GM12878 (cell line): ENCODE data around the gene IRF4. TPM values are rescaled to one million over a fixed set of nuclear protein-coding genes. Genes with fewer than 3 reads are reported as not detected.

Source experiments
- ATAC-seq: fragments of 200-7000 bp; cut with Tn5 transposase; 3 replicates; pipeline ENCODE4 v1.9.1; 2020; ENCODE audit warnings: mild to moderate bottlenecking, moderate library complexity
- BruUV-seq: library from RNA; stranded (reverse); fragments of 400-500 nt; replicated peaks from 2 replicates; lab custom pipeline; 2021; lab: Mats Ljungman, UMichigan
- CTCF ChIA-PET: fragments of 300-600 bp; sonication (Branson Sonifier 250); formaldehyde crosslinking; extraction: SDS; loops from one replicate; lab custom pipeline; 2021; ENCODE audit warnings: inconsistent platforms; lab: Yijun Ruan, JAX
- POLR2A ChIA-PET: fragments of 350-600 bp; formaldehyde crosslinking; extraction: SDS; loops from one replicate; lab custom pipeline; 2021; ENCODE audit warnings: inconsistent platforms; lab: Charles Lee
- RAD21 ChIA-PET: fragments of 300-600 bp; sonication (Branson Sonifier 250); formaldehyde crosslinking; loops from one replicate; lab custom pipeline; 2023; ENCODE audit warnings: antibody characterized with exemption; ENCODE audit not compliant: unreplicated experiment; lab: Charles Lee
- SMC1A ChIA-PET: fragments of 300-600 bp; sonication (Branson Sonifier 250); formaldehyde crosslinking; loops from one replicate; lab custom pipeline; 2023; ENCODE audit not compliant: unreplicated experiment, uncharacterized antibody; lab: Charles Lee
- DNase-seq: peaks from one replicate; pipeline ENCODE4 v3.0.0-alpha.2; 2011; ENCODE audit warnings: low read depth, low spot score
- FAIRE-seq: peaks from 3 replicates; lab custom pipeline; 2011; peaks lifted over from hg19 to GRCh38; lab: Jason Lieb, UNC
- H2AFZ ChIP-seq: 2 replicates; pipeline ENCODE4 v1.6.0; 2011; ENCODE audit warnings: low read depth, low read length, control low read depth; ENCODE audit not compliant: control insufficient read depth
- H3K27ac ChIP-seq: 2 replicates; pipeline ENCODE4 v1.5.1; 2011; ENCODE audit warnings: control low read depth; ENCODE audit not compliant: control insufficient read depth, insufficient read depth
- H3K27me3 ChIP-seq, 2 experiments: replicated peaks in 1 of 2; 2 replicates each; pipeline versions ENCODE4 v1.6.0 to v1.6.1; 2011; ENCODE audit warnings: low read length in 1 of 2; ENCODE audit not compliant: control insufficient read depth in 2 of 2, insufficient read depth in 2 of 2
- H3K36me3 ChIP-seq, 2 experiments: 2 replicates each; pipeline ENCODE4 v1.5.1; 2011; ENCODE audit warnings: low read length in 1 of 2; ENCODE audit not compliant: control insufficient read depth in 2 of 2, insufficient read depth in 2 of 2
- H3K4me1 ChIP-seq: 2 replicates; pipeline ENCODE4 v1.6.1; 2011; ENCODE audit warnings: mild to moderate bottlenecking, low read length, moderate library complexity, mixed read lengths; ENCODE audit not compliant: control insufficient read depth, insufficient read depth
- H3K4me2 ChIP-seq: 2 replicates; pipeline ENCODE4 v1.6.0; 2011; ENCODE audit warnings: control low read depth; ENCODE audit not compliant: control insufficient read depth, insufficient read depth
- H3K4me3 ChIP-seq: fragments of 200-600 bp; sonication (generic); 2 replicates; pipeline ENCODE4 v1.5.1; 2016
- H3K79me2 ChIP-seq: 2 replicates; pipeline ENCODE4 v1.6.0; 2011; ENCODE audit warnings: low read length; ENCODE audit not compliant: control insufficient read depth, insufficient read depth
- H3K9ac ChIP-seq: 2 replicates; pipeline ENCODE4 v1.8.0; 2011; ENCODE audit warnings: low read length, control low read depth, mixed read lengths; ENCODE audit not compliant: control insufficient read depth, insufficient read depth
- H3K9me3 ChIP-seq: replicated peaks from 3 replicates; pipeline ENCODE4 v1.5.1; 2011; ENCODE audit warnings: mild to moderate bottlenecking, low read length; ENCODE audit not compliant: control insufficient read depth, insufficient read depth
- H4K20me1 ChIP-seq: 2 replicates; pipeline ENCODE4 v1.6.0; 2011; ENCODE audit not compliant: control insufficient read depth, insufficient read depth
- ASH2L ChIP-seq: fragments of 300-600, 200-600 bp; sonication (generic); IDR thresholded peaks from 2 replicates; pipeline ENCODE4 v1.6.1; 2017; ENCODE audit warnings: low read depth, mild to moderate bottlenecking, borderline replicate concordance
- BACH1 ChIP-seq: fragments of 450-650 bp; IDR thresholded peaks from 2 replicates; pipeline ENCODE4 v1.6.1; 2017; ENCODE audit warnings: mild to moderate bottlenecking, borderline replicate concordance
- FOXK2 ChIP-seq: fragments of 450-650 bp; IDR thresholded peaks from 2 replicates; pipeline ENCODE4 v1.6.1; 2017; ENCODE audit warnings: mild to moderate bottlenecking, moderate library complexity
- HDAC6 ChIP-seq: fragments of 200-600 bp; sonication (generic); IDR thresholded peaks from one replicate; pipeline ENCODE4 v1.8.0; 2017; ENCODE audit warnings: antibody characterized with exemption; ENCODE audit not compliant: unreplicated experiment
- TARDBP ChIP-seq: IDR thresholded peaks from 2 replicates; pipeline ENCODE4 v1.6.1; 2016; ENCODE audit warnings: borderline replicate concordance
- TBL1XR1 ChIP-seq: IDR thresholded peaks from 2 replicates; pipeline ENCODE4 v1.6.1; 2012; ENCODE audit warnings: low read depth, low read length, improper control_type of control experiment
- ZBED1 ChIP-seq: IDR thresholded peaks from 2 replicates; pipeline ENCODE4 v1.6.1; 2016; ENCODE audit warnings: borderline replicate concordance
- ZNF217 ChIP-seq: fragments of 450-650 bp; IDR thresholded peaks from 2 replicates; pipeline ENCODE4 v1.6.1; 2017; ENCODE audit warnings: antibody characterized with exemption, mild to moderate bottlenecking
- ZNF622 ChIP-seq: fragments of 450-650 bp; IDR thresholded peaks from 2 replicates; pipeline ENCODE4 v1.6.1; 2017; ENCODE audit warnings: mild to moderate bottlenecking, inconsistent platforms
- WGBS: methylation state at CpG from one replicate; pipeline ENCODE4 v1.1.6; 2016; ENCODE audit warnings: low lambda C conversion rate; ENCODE audit not compliant: insufficient replicate concordance, insufficient coverage; ENCODE audit errors: missing lambda C conversion rate; 5-methylcytosine and 5-hydroxymethylcytosine counted together
- in situ Hi-C: fragments of 300-500 bp; cut with MboI; formaldehyde crosslinking; loops from 9 replicates; pipeline ENCODE4 v1.14.3; 2018; ENCODE audit warnings: mixed read lengths
- intact Hi-C: fragments of 100-400 bp; cut with micrococcal nuclease; formaldehyde crosslinking; loops from one replicate; pipeline ENCODE4 v1.14.2; 2022; ENCODE audit not compliant: unreplicated experiment
- polyA plus RNA-seq, 11 experiments: library from polyadenylated mRNA; depleted of rRNA in 4 of 11; unstranded in 6 of 11; stranded (reverse) in 5 of 11; fragments of >200 nt; fragmentation: Nextera tagmentation in 4 of 11; fragmentation: Illumina TruSeq in 1 of 11; extraction: Ambion mirVana in 4 of 11; extraction: Trizol in 1 of 11; gene quantifications; 1 replicate in 1 of 11; 2 replicates in 10 of 11; pipeline versions ENCODE4 v1.2.1 to v1.2.3, GENCODE V29; 2011 to 2016; ENCODE audit warnings: inconsistent platforms in 2 of 11, missing spikeins in 2 of 11, low read depth in 1 of 11
- total RNA-seq, 4 experiments: library from RNA; depleted of rRNA in 3 of 4; stranded (reverse); fragments of >200 nt in 3 of 4; fragmentation: Illumina TruSeq in 1 of 4; extraction: Trizol in 1 of 4; gene quantifications; 2 replicates each; pipeline versions ENCODE4 v1.2.1 to v1.2.3, GENCODE V29; 2013 to 2021
- TF ChIP-seq, protein P1 (sequence below): IDR thresholded peaks from 2 replicates; pipeline ENCODE4 v1.6.1; 2011; ENCODE audit warnings: mild to moderate bottlenecking, low read depth, low read length, moderate library complexity; ENCODE audit not compliant: insufficient replicate concordance
- TF ChIP-seq, protein P2 (sequence below): IDR thresholded peaks from 2 replicates; pipeline ENCODE4 v1.6.1; 2011; ENCODE audit warnings: borderline replicate concordance, low read depth, mild to moderate bottlenecking, moderate library complexity, mixed read lengths, low read length; ENCODE audit not compliant: insufficient read depth; ENCODE audit errors: extremely low read length

Gene IRF4
- total and polyA plus RNA-seq, 10 of the 15 experiments (the other 5 are each of a cell fraction or from before 2014, with no cell fraction given) = 50.0 to 495 (median 257) TPM

DNA sequence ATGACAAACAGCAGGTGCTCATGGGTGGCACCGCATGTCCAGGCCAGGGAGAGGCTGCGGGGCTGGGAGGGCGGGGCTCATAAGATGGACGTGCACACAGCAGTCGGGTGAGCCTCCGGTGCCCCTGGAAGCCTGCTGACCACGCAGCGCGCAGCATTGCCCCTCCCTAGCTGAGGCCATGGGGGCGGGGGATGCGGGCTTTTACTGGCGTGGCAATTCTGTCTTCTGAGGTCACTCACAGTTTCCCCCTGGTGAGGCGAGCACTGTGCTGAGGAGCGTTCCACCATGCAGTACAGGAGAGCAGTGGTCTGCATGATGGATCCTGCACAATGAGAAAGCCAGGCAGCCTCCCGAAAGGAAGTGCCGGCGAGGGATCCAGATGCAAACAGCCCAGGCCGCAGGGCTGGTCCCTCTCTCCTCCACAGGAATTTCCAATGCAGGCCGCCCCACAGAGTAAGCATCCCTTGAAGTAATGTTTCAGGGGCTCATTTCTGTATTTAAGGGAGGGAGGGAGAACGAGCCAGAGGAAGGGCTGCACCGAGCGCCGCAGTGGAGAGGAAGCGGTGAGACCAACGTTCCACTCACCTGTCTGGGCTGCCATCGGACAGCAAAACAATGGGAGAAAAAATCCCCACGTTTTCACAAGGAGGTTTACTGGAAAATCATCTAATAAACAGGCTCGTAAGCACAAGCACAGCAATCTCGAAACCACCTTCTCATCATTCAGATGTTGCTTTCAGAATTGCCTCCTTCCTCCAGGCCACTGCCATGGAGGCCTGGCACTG, 56.0 kb downstream of the IRF4 start:
- BruUV-seq = no TSS peak
- Histone ChIP-seq H3K4me2 (peak overlapping the region; percentile 27; the same call in 1 of the 2 replicates), H4K20me1 (no peaks in the 10 kb centered on the region), H3K36me3 (no peaks in the 10 kb centered on the region), H3K4me1 (peaks cover 10% of the 10 kb centered on the region; the same call in 1 of the 2 replicates), H3K27ac (no peak overlapping the region), H2AFZ (no peak overlapping the region), H3K9me3 (no peaks in the 10 kb centered on the region; the same call in 2 of the 3 replicates), H3K4me3 (no peak overlapping the region), H3K9ac (no peak overlapping the region), H3K27me3 (no peaks in the 10 kb centered on the region), H3K79me2 (no peaks in the 10 kb centered on the region)
- peak; percentile 48 for ATAC-seq
- ChIA-PET RAD21 (no interaction called here), POLR2A (no interaction called here), CTCF (no interaction called here), SMC1A (no interaction called here)
- no peak for DNase-seq
- in situ Hi-C loops (no loop called here), intact Hi-C loops (no loop called here)
- WGBS = 23% methylated on average over 24 of the region's 29 CpGs
- TF ChIP-seq ZBED1 (no peak), HDAC6 (no peak), BACH1 (no peak)
- FAIRE-seq = no peak

DNA sequence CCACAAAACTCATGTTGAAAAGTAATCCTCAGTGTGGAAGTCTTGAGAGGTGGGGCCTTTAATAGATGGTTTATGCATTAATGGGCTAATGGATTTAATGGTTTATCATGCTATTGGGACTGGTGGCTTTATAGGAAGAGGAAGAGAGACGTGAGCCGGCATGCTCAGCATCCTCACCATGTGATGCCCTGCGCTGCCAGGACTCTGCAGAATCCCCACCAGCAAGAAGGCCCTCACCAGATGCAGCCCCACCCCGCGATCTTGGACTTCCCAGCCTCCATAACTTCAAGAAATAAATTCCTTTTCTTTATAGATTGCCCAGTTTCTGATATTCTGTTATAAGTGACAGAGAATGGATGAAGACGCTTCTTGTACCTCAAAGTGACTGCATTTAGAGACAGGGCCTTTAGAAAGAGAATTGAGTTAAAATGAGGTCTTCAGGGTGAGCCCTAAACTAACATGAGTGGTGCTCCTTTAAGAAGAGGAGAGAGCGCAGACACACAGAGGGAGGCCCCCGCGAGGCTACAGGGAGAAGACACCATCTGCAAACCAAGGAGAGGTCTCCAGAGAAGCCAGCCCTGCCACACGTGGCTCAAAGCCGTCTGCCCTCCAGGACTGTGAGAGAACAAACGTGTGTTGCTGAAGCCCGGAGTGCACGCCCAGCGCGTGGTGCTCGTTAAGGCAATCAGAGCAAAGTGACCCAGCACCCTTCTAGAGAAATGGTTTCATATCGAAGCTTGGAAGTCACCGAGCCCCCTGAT, 56.9 kb downstream of the IRF4 start:
- no peak for ATAC-seq
- ChIA-PET POLR2A (no interaction called here), SMC1A (no interaction called here), CTCF (no interaction called here), RAD21 (no interaction called here)
- Histone ChIP-seq H4K20me1 (no peaks in the 10 kb centered on the region), H3K36me3 (no peaks in the 10 kb centered on the region), H2AFZ (no peak overlapping the region), H3K4me2 (no peak overlapping the region), H3K9ac (no peak overlapping the region), H3K4me1 (peaks cover 10% of the 10 kb centered on the region; the same call in 1 of the 2 replicates), H3K9me3 (no peaks in the 10 kb centered on the region; the same call in 2 of the 3 replicates), H3K4me3 (no peak overlapping the region), H3K79me2 (no peaks in the 10 kb centered on the region), H3K27ac (no peak overlapping the region), H3K27me3 (0 out of 4 replicates have a peak, but pooled peaks cover 0 to 5% of the 10 kb centered on the region in 2 experiments)
- BruUV-seq = no TSS peak
- DNase-seq = no peak
- intact Hi-C loops (no loop called here), in situ Hi-C loops (no loop called here)
- FAIRE-seq = no peak
- 72% methylated on average over 19 of the region's 19 CpGs for WGBS
- TF ChIP-seq TBL1XR1 = no peak
- TF ChIP-seq HDAC6 = no peak
- no peak for TF ChIP-seq ASH2L
- no peak for TF ChIP-seq FOXK2
- no peak for TF ChIP-seq ZNF217
- TF ChIP-seq, protein P1, sequence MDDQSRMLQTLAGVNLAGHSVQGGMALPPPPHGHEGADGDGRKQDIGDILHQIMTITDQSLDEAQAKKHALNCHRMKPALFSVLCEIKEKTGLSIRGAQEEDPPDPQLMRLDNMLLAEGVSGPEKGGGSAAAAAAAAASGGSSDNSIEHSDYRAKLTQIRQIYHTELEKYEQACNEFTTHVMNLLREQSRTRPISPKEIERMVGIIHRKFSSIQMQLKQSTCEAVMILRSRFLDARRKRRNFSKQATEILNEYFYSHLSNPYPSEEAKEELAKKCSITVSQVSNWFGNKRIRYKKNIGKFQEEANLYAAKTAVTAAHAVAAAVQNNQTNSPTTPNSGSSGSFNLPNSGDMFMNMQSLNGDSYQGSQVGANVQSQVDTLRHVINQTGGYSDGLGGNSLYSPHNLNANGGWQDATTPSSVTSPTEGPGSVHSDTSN = no peak
- TF ChIP-seq TARDBP = no peak
- TF ChIP-seq, protein P2, sequence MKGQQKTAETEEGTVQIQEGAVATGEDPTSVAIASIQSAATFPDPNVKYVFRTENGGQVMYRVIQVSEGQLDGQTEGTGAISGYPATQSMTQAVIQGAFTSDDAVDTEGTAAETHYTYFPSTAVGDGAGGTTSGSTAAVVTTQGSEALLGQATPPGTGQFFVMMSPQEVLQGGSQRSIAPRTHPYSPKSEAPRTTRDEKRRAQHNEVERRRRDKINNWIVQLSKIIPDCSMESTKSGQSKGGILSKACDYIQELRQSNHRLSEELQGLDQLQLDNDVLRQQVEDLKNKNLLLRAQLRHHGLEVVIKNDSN = no peak
- TF ChIP-seq ZNF622 = no peak
